ENCODE results near the gene SIPA1.
"Not testable (repeated sequence)": the region's sequence is repeated elsewhere in the genome, so short reads cannot be mapped to it uniquely, and the experiment has no call there.

The SIPA1 gene

DNA sequence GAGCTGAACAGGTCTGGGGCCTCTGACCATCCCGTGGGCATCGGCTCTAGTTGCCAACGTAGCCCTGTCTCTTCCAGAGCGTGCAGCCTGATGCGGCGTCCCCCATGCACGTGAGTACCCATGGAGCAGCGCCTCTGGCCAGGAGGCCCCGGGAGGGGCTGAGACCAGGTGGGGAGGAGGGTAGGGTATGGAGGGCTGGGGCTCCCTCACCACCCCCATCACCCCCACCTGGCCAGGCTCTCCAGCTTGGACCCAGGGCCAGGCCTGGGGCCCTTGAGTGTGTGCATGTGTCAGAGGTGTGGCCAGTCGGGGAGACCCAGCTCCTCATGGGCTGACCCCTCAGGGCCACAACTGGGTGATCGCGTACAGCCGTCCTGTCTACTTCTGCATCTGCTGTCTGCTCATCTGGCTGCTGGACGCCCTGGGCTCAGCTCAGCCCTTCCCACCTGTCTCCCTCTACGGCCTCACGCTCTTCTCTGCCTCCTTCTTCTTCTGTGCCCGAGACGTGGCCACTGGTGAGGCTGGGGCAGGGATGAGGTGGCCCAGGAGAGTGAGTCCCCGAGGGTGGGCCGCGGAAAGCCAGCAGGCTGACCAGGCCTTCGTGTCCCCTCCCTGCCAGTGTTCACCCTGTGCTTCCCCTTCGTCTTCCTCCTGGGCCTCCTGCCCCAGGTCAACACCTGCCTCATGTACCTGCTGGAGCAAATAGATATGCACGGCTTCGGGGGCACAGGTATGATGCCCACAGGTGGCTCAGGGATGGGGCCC is 13.9 kb upstream of the SIPA1 start:
- no peak for DNase-seq

DNA sequence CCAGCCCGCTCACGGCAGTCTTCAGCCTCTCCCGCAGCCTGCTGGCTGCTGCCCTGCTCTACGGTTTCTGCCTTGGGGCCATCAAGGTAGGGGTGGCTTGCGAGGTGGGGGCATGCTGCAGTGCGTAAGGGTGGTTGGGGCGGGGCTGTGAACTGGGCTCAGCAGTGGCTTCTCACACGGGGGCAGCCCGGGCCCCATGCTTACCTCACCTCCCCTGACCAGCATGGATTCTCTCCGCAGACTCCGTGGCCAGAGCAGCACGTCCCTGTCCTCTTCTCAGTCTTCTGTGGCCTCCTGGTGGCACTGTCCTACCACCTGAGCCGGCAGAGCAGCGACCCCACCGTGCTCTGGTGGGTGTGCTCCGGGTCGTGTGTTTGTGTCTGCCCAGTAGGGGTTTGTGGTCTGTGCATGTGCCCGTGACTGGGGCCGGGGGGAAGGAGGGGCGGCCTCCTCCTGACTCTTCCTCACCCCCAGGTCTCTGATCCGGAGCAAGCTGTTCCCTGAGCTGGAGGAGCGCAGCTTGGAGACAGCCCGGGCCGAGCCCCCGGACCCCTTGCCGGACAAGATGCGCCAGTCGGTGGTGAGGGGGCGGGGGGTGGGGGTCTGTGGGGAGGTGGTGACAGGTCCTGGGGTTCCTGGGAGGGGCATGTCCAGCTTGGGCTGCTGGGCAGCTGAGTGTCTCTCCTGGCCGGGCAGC is 12.8 kb upstream of the SIPA1 start:
- DNase-seq = no peak

DNA sequence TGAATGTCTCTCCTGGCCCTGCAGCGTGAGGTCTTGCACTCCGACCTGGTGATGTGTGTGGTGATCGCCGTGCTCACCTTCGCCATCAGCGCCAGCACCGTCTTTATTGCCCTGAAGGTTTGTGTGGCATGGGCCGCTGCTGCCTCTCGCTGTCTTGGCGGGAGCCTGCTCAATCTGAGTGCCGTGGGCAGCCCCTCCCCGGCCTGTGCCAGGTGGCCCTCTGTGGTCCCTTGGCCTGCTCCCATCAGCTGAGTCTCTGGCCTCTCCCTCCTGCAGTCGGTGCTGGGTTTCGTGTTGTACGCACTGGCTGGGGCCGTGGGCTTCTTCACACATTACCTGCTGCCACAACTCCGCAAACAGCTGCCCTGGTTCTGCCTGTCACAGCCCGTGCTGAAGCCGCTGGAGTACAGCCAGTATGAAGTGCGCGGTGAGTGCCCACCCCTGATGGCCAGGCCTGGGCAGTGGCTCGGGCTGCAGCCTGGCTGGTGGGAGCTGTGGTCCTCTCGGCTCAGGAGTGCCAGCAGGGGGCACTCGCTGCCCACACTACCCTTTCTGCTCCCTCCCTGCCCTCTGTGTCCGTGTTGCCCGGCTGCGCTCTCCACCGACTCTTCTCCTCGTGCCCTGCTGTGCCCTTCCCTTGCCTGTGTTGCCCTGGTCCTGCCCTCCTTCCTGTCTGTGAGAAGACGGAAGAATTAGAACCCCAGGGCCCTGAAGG is 12.1 kb upstream of the SIPA1 start:
- no peak for DNase-seq

DNA sequence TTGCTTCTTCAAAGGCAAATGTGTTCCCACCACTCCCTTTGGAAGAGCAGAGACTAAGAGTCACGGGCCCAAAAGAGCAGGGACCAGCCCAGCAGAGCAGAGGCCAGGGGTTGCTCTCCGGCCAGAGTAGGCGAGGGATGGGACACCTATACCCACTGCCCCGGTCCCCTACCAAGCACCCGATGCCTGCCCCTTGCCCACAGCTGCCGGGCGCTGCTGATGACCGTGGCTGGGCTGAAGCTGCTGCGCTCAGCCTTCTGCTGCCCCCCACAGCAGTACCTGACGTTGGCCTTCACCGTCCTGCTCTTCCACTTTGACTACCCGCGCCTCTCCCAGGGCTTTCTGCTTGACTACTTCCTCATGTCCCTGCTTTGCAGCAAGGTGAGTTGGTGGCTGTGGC is 10.7 kb upstream of the SIPA1 start:
- no peak for DNase-seq

DNA sequence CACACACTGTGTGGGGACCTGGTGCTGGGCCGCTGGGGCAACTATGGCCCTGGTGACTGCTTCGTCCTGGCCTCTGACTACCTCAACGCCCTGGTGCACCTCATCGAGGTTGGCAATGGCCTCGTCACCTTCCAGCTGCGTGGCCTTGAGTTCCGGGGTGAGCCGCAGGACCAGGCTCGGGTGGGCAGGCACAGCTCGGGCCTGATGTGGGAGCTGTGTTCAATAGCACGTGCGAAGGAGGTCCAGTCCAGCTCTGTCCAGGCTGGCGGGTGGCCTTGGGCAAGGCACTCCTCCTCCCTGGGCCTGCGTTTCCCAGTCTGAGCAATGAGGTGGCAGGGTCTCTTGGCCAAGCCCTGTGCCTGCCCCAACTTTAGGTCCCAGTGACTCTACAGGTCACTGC is 8.3 kb upstream of the SIPA1 start:
- DNase-seq = no peak

DNA sequence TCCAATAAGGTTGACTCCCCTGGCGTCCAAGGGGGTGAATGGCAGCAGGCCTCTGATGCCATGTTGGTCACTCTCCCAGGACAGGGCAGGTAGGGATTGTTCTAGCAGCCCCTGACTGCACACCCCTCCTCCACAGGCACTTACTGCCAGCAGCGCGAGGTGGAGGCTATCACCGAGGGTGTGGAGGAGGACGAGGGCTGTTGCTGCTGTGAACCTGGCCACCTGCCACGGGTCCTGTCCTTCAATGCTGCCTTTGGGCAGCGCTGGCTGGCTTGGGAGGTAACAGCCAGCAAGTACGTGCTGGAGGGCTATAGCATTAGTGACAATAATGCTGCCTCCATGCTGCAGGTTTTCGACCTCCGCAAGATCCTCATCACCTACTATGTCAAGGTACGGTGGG is 7.7 kb upstream of the SIPA1 start:
- no peak for DNase-seq

DNA sequence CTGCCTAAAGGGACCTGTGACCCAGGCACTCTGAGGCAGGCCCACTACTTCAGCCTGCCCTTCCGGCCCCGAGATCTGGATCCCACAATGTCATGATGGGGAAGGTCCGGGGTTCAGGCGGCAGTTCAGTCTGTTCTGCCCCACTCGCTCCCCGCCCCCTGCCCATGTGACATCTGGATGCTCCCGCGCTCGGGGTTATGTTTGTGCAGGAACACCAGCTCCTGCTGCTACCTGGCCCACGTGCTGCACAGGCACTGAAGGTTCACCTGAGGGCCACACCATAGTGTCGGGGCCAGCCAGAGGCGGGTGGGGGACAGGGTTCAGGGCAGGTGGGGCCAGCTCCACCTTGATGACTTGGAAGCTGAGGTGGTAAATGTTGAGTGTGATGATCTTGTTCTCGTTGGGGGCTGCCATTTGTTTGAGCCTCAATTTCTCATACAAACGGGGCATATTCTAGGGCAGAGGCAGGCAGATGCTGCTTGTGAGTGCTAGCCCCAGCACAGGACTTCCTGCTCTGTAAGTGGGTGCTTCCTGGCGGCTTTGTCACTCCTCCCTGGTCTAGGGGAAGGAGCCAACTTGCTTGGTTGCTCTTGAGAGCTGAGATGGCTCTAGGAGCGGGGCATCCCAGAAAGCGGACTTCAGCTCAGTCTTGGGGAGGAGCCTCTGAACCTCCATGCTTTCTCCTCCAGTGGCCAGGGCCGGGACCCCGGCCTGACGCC is 4.4 kb upstream of the SIPA1 start:
- DNase-seq = no peak

DNA sequence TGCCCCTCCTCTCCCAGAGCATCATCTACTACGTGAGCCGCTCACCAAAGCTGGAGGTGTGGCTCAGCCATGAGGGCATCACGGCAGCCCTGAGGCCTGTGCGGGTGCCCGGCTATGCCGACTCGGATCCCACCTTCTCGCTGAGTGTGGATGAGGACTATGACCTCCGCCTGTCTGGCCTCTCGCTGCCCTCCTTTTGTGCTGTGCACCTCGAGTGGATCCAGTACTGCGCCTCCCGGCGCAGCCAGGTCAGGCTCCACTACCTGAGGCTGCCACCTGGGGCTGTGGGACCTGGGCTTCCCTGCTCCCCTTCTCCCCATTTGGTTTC is 3.8 kb upstream of the SIPA1 start:
- DNase-seq = no peak

DNA sequence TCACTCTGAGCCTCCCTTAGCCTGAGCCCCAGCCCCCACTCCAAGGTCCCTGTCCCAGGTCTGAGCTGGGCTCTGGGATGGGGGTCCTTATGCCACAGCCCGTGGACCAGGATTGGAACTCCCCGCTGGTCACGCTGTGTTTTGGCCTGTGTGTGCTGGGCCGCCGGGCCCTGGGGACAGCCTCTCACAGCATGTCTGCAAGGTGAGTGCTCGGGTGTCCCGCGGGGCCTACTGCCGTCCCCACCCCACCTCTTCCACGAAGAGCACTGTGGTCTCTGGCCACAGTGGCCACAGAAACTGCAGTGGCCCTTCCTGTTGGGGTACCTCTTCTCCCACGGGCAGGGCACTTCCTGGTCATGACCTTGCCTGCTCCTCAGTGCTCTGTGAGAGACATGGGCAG is 3.5 kb upstream of the SIPA1 start:
- DNase-seq = no peak

DNA sequence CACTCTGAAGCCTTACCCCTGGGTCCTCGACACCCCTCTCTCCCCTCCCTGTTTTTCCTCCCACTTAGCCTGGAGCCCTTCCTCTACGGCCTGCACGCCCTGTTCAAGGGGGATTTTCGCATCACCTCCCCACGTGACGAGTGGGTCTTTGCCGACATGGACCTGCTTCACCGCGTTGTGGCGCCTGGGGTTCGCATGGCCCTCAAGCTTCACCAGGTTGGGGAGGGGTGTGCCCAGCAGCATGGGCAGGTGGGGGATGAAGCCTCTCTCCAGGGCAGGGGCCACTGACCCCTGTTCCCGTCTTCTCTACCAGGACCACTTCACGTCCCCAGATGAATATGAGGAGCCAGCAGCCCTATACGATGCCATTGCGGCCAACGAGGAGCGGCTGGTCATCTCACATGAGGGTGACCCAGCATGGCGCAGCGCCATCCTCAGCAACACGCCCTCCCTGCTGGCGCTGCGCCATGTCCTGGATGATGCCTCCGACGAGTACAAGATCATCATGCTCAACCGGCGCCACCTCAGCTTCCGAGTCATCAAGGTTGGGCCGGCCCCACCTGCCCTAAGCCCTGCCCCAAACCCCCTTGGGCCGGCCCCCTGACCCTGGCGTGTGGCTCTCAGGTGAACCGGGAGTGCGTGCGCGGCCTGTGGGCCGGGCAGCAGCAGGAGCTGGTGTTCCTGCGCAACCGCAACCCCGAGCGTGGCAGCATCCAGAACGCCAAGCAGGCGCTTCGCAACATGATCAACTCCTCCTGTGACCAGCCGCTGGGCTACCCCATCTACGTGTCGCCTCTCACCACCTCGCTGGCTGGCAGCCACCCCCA is 2.8 kb upstream of the SIPA1 start:
- DNase-seq = no peak

DNA sequence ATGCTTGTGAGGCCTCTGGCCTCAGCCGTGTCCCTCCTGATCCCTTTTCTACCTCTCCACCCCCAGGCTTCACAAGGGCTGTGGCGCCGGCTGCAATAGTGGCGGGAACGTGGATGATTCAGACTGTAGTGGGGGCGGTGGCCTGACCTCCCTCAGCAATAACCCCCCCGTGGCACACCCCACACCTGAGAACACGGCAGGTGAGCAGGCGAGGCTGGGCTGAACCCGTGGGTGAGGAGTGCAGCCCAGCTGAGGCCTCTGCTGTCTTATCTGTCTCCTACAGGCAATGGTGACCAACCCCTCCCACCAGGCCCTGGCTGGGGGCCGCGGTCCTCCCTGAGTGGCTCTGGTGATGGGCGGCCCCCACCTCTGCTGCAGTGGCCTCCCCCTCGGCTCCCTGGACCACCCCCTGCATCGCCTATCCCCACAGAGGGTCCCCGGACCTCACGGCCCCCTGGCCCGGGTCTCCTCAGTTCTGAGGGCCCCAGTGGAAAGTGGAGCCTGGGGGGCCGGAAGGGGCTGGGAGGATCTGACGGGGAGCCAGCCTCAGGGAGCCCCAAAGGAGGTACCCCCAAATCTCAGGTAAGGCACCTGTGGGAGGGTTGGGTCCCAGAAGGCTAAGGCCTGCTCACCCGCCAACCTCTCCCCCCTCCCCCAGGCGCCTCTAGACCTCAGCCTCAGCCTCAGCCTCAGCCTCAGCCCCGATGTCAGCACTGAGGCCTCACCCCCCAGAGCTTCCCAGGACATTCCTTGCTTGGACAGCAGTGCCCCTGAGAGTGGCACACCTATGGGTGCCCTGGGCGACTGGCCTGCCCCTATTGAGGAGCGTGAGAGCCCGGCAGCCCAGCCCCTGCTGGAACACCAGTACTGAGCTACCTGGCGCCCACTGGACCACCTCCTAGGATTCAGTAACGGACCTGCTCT is 1.5 kb upstream of the SIPA1 start:
- no peak for DNase-seq

DNA sequence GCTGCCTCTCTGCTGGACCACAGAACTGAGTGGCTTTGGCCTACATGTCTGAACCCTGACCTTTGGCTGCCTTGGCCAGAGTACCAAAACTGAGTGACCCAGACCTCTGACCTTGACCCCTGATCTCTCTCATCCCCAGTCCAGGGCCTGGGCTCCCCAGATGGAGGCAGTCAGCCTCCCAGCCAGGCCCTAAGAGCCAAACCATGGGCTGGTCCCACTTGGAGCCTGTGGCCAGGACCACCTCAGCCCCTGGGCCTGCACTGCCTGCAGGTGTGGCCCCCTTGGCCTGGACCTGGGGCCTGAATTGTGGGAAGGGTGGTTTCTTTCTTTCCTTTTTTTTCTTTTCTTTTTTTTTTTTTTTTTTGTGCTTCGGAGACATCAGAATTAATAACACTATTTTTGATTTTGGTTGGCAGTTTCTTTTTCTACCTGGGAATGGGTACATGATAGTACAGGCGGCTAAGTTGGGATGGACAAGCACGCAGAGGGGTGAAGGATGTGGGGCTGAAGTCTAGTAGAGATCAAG is 806 bp upstream of the SIPA1 start:
- DNase-seq = no peak

DNA sequence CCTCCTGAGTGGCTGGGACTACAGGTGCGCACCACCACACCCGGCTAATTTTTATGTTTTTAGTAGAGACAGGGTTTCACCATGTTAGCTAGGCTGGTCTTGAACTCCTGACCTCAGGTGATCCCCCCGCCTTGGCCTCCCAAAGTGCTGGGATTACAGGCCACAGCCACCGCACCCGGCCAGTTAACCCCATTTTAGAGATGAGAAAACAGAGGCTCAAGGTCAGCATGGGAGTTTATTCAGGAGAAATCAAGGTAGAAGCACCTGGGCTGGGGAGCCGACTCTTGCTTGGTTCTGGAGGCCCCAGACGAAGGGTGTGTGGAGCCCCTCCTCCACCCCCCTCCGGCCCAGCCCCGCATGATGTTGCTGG is 1.3 kb downstream of the SIPA1 start:
- not testable (repeated sequence) for DNase-seq

DNA sequence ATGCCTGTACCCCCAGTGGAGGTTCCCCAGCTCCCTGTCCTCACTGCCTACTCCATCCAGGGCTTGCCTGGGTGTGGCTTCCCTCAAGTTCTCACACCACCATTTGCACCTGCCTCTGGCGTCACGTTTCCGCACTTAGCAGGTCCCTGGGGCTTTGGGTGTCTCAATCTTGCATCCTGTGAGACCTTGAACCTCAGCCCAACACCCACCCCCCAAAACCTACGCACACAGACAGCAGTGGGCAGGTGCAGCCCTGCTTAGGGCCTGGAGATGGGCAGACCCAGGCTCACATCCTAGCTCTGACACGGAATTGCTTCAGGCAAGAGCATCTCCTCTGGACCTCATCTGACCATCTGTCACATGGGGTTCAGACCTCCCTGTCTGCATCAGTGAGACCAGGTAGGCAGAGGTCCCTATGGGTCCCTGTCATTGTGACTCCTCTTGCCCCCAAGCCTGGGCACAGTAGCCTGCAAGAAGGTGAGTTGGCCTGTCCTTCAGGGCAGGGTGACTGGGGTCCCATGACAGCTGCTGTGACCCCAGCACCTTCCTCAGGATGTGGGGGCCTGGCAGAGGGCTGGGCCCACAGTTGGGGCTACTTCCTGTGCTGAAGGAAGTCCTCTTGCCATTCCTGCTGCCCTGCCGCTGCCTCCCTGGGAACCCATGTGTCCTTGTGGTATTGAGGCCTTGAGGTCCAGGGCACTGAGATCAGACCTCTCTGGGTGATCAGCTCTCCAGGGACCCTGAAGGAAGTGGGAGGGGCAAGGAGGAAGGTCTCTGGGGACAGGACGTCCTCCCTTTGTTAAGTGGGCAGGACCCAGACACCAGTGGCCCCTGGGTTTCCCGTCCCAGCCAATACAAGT is 2.0 kb downstream of the SIPA1 start:
- no peak for DNase-seq

DNA sequence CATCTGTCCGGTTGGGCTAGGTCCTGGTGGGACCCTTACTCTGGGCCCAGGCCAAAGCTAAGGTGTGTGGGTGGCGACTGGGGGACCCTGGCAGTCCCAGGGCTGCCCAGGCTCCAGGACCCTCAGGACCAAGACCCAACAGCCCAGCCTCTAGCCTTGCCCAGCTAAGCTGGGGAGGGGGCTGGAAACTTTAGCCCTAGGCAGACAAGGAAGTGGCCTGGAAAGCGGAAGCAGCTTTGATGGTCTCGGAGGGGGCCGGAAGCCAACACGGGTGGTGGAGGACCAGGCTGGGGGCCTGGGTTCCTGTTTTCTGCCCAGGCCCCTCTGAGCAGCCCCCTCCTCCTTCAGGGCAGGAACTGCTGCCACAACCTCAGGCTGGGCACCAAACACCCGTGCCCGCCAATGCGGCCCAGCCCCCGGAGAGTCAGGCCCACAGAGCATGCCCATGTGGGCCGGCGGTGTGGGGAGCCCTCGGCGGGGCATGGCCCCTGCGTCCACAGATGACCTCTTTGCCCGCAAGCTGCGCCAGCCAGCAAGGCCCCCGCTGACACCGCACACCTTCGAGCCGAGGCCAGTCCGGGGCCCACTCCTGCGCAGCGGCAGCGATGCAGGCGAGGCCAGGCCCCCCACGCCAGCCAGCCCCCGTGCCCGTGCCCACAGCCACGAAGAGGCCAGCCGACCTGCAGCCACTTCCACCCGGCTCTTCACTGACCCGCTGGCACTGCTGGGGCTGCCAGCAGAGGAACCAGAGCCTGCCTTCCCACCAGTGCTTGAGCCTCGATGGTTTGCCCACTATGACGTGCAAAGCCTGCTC is 2.8 kb downstream of the SIPA1 start:
- DNase-seq = no peak

DNA sequence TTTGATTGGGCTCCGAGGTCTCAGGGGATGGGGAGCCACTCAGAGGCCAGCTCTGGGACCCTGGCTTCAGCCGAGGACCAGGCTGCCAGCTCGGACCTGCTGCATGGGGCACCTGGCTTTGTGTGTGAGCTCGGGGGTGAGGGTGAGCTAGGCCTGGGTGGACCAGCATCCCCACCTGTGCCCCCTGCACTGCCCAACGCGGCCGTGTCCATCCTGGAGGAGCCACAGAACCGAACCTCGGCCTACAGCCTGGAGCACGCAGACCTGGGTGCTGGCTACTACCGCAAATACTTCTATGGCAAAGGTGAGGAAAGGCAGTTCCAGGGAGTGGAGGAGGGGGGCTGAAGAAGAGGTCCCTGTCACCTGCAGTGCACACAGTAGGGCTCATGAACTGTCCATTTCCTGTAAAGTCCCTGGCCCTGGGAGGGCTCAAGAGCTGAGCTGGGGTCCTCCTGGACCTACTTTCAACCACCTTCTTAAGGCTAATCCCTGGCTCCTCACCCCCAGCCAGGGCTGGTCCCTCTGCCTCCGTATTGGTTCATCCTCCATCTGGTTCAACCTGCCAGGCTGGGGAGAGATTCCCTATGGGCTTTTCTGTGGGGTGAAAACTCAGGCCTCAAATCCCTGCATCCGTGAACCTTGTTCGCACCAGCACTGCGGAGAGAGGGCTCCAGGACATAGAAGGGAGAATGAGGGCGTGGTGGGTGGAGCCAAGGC is 3.6 kb downstream of the SIPA1 start:
- DNase-seq = no peak

DNA sequence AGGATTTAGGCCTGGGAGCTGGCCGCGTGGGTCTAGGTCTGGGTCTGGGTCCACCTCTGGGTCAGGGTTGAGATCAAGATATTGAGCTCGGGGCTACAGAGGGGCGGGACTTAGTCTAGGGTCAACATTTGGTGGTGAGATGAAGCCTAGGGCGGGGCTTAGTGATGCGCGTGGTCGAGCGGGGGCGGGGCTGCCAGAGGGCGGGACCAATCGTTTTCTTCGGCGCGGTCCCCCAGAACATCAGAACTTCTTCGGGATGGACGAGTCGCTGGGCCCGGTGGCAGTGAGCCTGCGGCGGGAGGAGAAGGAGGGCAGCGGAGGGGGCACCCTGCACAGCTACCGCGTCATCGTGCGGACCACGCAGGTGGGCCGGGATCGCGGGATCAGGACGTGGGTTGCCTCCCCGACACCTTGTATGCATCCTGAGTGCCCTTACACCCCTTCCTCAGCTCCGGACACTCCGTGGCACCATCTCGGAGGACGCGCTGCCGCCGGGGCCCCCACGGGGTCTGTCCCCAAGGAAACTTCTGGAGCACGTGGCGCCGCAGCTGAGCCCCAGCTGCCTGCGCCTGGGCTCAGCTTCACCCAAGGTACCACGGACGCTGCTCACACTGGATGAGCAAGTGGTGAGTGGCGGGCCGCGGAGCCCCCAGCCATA is 4.2 kb downstream of the SIPA1 start:
- no peak for DNase-seq

DNA sequence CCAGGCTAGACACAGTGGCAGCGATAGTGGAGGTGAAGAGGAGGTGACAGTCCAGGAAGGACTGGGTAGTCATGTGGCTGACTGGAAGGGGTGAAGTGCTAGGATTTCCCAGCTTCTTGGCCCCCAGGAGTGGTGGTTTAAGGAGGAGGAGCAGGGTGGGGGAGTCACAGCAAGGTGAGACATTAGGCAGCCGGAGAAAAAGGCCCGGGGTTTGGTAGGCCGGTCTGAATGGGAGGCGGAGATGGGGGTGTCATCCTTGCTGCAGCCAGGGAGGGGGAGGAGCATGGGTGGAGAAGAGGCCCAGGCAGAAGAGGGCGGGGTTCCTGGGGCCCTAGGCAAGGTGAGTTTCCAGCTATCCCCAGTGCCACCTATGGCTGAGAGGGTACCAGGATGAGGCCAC is 6.1 kb downstream of the SIPA1 start:
- DNase-seq = no peak

All from right hindlimb (tissue), 1 donor.